HL-60/S4 treated with phorbol 12-myristate 13-acetate at 8.2 ng/mL for 4 days and 3 days (cell line): ENCODE results near the gene AAK1.

Experiments used
- in situ Hi-C: fragments of 300-500 bp; cut with MboI; formaldehyde crosslinking; loops from 2 replicates; pipeline ENCODE4 v1.15.0; 2022; ENCODE audit warnings: low sequenced_read_pairs

The AAK1 gene

DNA sequence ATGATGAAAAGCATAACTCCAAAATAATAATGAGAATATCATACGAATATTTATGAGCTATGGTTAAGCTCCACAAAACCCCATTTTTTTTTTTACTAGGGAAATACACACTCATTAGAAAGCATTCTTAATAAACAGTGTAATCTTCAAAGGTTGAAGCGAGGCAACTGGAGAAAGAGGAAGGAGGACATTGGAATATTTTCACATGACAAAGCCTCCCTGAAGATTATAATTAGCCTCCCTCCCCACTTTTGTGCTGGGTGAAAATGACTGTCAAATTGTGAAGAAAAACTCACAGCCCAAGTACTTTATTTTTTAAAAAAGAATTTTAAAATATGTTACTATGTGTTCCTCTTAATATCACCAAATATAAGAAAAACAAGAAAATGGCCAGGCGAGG, 142.2 kb downstream of the AAK1 start:
- in situ Hi-C loops = no loop called here

GRCh38 chr2:69499966-69500365, 143.6 kb downstream of the AAK1 start:
- in situ Hi-C loops = no loop called here

DNA sequence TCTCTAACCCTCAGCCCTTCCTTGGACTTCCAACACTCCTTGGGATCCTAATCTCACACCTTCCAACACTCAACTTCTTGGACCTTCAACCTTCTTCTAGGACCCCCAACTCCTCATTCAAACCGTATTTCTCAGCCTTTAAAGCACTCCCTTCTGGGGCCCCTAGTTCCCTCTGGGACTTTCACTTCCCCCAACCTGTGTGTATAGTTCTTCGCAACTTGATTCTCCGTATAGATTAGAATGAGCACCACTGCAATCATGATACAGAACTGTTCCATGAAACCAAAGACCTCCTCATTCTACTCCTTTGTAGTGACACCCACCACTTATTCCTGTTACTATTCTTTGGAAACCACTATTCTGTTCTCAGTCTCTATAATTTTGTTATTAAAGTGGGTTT, 144.3 kb downstream of the AAK1 start:
- in situ Hi-C loops = no loop called here

DNA sequence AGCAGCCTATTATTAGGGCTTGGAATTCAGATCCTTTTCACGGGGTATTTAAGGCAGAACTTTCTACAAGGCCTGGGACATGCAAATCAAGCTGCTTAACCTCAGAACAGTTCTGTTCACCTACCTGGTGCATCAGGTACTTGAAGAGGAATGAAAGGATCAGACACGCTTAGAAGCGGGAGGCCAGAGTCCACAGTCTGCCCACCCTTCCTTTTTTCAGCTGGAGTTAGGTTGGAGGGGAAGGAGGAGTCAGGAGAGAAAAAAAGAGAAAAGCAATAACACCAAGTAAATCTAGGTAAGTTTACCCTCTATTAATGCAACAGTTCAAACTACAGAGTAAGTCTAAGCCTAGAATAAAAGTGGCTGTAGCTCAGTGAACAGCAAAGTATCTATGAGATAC, 147.7 kb downstream of the AAK1 start:
- in situ Hi-C loops = no loop called here

DNA sequence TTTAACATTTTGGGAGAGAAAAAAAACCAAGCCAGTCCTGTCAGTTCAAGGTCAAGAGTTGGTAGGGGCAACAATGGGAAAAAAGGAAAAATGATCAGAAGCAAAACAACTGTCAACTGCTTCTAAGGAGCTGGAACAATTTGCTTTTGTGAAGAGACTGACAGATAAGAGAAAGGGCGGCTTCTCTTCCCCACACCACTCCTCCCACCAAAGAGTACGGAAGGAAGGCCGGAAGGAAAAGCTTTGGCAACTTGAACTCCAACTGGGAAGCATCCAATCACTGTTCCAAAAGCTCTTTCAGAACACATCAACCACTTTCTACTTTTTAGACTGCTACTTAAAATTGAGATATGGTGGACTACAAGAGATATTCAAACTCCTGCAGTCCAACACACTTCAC, 148.5 kb downstream of the AAK1 start:
- in situ Hi-C loops = no loop called here

DNA sequence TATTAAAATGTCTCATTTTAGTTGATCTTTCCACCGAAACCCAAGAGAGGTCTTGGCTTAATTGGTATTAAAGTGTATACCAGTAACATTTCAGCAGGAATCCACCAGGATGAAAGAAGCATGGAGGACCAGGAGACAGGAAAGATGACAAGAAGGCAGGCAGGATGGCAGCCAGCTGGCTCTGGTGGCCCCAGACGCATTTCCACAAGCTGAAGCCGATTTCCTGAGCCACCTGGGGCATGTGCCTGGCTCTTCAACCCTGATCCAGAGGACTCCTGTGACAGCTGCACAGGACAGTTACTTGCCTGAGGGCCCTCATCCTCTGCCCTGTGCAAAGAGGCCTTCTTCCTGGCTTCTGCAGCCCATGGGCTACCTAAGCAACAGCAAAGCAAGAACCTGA, 149.4 kb downstream of the AAK1 start:
- in situ Hi-C loops = no loop called here

DNA sequence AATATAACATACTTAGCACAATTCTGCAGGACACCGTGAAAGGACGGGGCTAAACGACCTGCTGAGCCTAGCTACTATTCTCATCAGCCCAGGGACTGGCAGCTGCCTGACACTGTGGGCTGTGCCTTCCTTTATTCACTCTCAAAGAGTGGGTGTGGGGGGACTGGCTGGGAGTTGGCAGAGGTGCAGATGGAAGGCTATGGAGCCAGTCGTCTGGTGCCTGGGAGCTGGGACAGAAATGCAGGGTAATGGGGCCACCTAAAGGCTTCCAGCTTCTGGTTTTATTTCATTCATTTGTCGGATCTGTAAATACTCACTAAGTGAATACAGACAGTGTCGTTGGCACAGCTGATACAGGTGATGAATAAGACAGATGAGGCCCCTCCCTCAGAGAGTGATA, 150.3 kb downstream of the AAK1 start:
- in situ Hi-C loops = no loop called here

- in situ Hi-C loops = no loop called here
Measured at GRCh38 chr2:69491864-69492263, 151.7 kb downstream of the AAK1 start.

DNA sequence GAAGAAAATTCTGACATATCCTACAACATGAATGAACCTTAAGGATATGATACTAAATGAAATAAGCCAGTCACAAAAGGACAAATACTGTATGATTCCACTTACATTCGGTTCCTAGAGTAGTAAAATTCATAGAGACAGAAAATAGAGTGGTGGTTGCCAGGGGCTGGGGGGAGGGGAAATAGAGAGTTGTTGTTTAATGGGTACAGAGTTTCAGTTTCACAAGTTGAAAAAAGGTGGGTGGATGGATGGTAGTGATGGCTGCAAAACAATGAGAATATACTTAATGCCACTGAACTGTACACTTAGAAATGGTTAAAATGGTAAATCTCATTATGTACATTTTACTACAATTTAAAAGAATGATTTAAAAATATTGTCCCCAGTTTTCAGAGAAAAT, 153.1 kb downstream of the AAK1 start:
- in situ Hi-C loops = no loop called here

GRCh38 chr2:69489793-69490192, 153.7 kb downstream of the AAK1 start:
- in situ Hi-C loops = no loop called here

DNA sequence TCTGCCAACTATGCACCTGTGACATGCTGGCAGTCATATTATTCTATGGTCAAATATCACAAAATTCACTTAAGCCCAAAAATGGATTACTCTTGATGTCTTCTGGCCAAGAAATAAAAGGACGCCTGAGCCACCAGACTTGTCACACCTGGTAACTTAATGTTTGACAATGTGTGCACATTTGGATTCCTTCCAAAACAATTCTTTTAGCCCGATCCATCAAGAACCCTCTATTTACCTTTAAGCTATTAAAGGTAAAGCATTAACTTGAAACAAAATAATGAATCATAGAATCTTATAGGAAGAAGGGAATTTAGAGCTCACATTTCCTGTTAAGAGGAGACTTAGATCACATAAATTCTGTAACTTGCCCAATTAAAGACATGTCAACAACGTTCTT, 159.8 kb downstream of the AAK1 start:
- in situ Hi-C loops = no loop called here

DNA sequence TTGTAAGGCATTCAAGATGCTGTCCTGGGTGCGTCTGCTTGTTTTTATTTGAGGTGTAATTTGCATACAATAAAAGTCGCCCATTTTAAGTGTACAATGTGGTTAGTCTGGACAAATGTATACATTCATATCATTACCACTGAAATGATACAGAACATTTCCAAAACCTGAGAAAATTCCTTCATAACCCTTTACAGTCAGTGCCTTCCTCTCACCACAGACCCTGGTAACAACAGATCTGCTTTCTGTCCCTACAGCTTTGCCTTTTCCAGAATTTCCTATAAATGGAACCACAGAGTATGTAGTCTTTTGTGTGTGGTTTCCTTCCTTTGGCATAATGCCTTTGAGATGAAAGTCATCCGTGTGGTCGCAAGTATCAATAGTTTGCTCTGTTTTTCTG, 160.5 kb downstream of the AAK1 start:
- in situ Hi-C loops = no loop called here

GRCh38 chr2:69482471-69482870, 161.1 kb downstream of the AAK1 start:
- in situ Hi-C loops = no loop called here

DNA sequence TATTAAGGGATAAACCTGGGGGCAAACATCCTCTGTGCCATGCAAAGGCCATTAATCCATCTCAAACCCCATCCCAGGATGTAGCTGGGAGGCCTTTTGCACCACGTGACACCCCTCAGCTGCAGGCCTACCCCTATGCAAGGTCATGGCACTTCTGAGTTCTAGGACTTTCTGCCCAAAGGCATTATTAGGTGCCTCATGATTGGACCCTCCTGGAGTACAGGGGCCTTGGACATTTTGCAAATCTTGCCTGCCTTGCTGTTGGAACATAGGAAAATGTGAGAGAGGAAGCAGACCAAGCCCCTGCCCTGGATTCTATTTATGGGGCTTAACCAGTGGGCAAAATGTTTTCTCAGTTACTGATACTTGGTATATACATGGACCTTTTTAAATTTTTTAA, 162.1 kb downstream of the AAK1 start:
- in situ Hi-C loops = no loop called here

DNA sequence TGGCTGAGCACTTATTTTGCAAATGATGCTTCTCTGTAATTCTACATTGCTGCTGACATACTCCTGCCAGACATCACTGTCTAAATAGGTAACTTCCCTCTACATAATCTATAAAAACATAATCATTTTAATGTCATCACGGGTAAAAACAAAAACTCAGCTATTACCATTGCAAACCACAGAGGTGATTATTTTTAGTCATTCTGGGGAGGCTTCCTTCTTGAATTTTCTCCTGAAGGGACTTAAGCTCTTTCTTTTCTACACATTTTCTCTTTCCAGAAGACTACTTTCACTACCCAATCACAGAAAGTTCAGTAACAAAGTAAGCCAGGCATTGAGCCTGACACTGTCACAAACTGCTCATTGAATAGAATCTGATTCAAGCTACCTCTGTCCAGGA, 165.9 kb downstream of the AAK1 start:
- in situ Hi-C loops = no loop called here

DNA sequence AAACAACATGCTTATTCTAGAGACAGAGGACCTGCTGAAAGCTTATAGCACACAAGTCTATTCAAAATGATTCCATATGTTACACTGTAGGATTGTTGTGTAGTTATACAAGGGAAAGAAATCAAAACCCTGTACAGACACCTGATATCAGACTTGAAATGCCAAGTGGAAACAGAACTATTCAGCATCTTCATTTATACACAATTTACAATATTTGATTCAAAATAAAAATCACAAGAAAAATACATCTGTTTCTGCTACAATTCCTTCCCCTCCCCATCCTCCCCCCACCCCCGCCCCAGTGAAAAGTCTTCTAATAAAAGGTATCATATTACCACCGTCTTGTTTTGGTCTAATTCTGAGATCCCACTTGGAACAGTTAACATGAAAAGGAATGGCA, 168.9 kb downstream of the AAK1 start:
- in situ Hi-C loops = no loop called here

DNA sequence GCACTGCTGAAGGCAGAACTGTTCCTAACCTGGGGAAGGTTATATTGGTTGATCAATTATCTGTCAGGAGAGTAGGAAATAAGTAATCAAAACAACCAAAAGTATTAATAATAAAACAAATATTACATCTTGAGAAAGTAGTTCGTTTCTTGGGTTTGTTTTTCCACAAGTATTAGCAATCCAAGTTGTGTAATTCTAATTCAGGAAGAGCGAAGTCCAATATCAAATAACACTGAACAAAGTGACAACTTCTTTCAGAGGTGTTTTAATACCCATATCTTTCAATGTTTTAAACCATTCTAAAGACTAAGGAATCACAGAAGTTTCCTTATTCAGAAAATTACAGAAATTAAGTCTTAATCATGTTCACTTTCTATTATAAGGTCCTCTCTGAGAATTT, 171.7 kb downstream of the AAK1 start:
- in situ Hi-C loops = no loop called here

GRCh38 chr2:69470911-69471310, 172.6 kb downstream of the AAK1 start:
- in situ Hi-C loops = no loop called here

- in situ Hi-C loops = no loop called here
Measured at GRCh38 chr2:69469784-69470183, 173.8 kb downstream of the AAK1 start.

DNA sequence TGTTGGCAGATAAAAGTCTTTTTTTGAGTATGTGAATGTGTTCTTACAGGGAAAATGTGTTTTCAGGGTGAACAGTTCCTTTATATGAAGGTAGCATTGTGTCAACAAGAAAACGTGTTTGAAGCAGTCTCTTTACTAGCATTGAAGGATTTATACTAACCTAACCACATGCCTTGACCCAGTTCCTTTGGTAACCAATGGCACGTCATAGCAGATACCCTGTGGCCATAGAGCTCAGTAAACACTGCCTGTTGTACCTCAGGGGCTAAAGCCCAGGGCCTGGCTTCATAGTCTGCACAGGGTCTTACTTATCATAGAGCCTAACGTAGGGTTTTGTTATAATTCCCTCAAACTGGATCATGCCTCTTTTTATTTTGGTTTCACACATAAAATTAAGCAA, 174.2 kb downstream of the AAK1 start:
- in situ Hi-C loops = no loop called here

GRCh38 chr2:69466728-69467127, 176.8 kb downstream of the AAK1 start:
- in situ Hi-C loops = no loop called here

- in situ Hi-C loops = no loop called here
Measured at GRCh38 chr2:69465513-69466456, 177.8 kb downstream of the AAK1 start.

GRCh38 chr2:69464575-69464974, 179.0 kb downstream of the AAK1 start:
- in situ Hi-C loops = no loop called here
